ENCODE data around the gene MAPK8IP3. TPM values are rescaled to one million over a fixed set of nuclear protein-coding genes. Genes with fewer than 3 reads are reported as not detected.
A peak's percentile ranks its signal among the peaks of the same experiment; 100 is the strongest.

Gene MAPK8IP3
- total RNA-seq, 1 experiment from 2014 or later, result 72.3 TPM

DNA sequence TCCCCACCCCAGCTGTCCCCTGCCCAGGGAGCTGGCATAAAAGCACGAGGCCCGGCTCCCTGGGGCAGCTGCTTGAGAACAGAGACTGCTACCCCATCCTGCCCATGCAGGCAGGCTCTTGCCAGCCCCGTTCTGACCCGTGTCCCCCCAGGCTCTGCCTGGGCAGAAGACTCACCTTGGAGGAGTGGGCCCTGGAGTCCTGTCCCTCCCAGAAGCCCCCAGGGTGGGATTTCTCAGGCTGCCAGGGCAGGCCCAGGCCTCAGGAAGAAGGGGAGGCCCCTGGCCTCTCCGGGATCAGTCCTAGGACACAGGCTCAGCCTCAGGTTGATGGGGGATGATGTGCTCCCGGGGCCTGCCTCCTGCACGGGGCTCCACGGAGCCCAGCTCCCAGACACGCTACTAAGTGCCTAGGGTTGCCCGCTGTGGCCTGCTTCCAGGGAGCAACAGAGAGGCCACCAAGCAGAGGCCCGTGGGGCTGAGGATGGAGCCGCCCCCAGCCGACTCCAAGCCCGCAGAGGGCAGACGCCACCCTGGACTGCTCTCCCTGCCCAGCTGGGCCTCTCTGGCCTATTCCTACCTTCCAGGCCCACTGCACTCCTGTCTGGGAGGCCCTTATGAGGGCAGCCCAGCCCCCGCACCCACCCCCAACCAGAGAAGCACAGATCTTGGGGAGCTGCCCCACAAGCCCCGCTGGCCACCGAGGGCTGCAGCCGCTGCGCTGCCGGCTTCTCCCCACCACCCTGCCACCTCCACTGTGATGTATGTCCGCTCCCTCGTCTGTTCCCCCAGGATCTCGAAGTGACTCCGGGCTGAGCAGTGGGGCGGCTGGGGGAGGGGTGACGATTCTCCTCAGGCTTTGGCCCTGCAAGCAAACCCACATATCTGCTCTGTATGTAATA, 63.7 kb downstream of the MAPK8IP3 start:
- Mint-ChIP-seq H3K4me3 (peak overlapping the region; percentile 99), H3K27ac (peak overlapping the region; percentile 84), H3K27me3 (ENCODE audit: low read depth) (no peaks in the 10 kb centered on the region; the same call in 1 of the 2 replicates), H3K9me3 (no peaks in the 10 kb centered on the region), H3K4me1 (peaks cover 4% of the 10 kb centered on the region), H3K36me3 (peaks cover 4% of the 10 kb centered on the region)
- ChIA-PET POLR2A (interaction anchor here (0.5 to 3.6 kb wide), 7 partner anchors 11 to 1342 kb away, joined by 3 to 18 read pairs (median 4); partner anchors contain the start of genes MAPK8IP3, NUBP2, RPS2 and SPSB3), CTCF (interaction anchor here (0.7 to 2.4 kb wide), 4 partner anchors 13 to 154 kb away, joined by 3 to 11 read pairs (median 6); partner anchors contain the start of genes MAPK8IP3, NUBP2 and SPSB3)
- no peak for ATAC-seq
- TF ChIP-seq ZNF416 (CRISPR knock-in tag; IDR thresholded peaks at IDR 0.05), result no peak
- no peak for TF ChIP-seq PRRX2 (CRISPR knock-in tag; IDR thresholded peaks at IDR 0.05)
- no peak for TF ChIP-seq ZBTB43 (CRISPR knock-in tag; IDR thresholded peaks at IDR 0.05)
- no peak for TF ChIP-seq NR1H2 (CRISPR knock-in tag; IDR thresholded peaks at IDR 0.05)
- TF ChIP-seq ZSCAN18 (CRISPR knock-in tag; IDR thresholded peaks at IDR 0.05), result no peak
- 0 out of 2 replicates have a peak, but pooled peaks have one; percentile 16 for TF ChIP-seq NFATC4 (CRISPR knock-in tag; IDR thresholded peaks at IDR 0.05)
- no peak for TF ChIP-seq SOX15 (CRISPR knock-in tag; IDR thresholded peaks at IDR 0.05)
- TF ChIP-seq ZNF532 (CRISPR knock-in tag; IDR thresholded peaks at IDR 0.05; ENCODE audit: borderline replicate concordance), result no peak
- TF ChIP-seq TEAD1 (CRISPR knock-in tag; IDR thresholded peaks at IDR 0.05), result no peak
- TF ChIP-seq ZNF425 (CRISPR knock-in tag; conservative IDR thresholded peaks at IDR 0.05), result no peak
- no peak for TF ChIP-seq MXD4 (CRISPR knock-in tag; IDR thresholded peaks at IDR 0.05; ENCODE audit: borderline replicate concordance)
- TF ChIP-seq, protein P1, sequence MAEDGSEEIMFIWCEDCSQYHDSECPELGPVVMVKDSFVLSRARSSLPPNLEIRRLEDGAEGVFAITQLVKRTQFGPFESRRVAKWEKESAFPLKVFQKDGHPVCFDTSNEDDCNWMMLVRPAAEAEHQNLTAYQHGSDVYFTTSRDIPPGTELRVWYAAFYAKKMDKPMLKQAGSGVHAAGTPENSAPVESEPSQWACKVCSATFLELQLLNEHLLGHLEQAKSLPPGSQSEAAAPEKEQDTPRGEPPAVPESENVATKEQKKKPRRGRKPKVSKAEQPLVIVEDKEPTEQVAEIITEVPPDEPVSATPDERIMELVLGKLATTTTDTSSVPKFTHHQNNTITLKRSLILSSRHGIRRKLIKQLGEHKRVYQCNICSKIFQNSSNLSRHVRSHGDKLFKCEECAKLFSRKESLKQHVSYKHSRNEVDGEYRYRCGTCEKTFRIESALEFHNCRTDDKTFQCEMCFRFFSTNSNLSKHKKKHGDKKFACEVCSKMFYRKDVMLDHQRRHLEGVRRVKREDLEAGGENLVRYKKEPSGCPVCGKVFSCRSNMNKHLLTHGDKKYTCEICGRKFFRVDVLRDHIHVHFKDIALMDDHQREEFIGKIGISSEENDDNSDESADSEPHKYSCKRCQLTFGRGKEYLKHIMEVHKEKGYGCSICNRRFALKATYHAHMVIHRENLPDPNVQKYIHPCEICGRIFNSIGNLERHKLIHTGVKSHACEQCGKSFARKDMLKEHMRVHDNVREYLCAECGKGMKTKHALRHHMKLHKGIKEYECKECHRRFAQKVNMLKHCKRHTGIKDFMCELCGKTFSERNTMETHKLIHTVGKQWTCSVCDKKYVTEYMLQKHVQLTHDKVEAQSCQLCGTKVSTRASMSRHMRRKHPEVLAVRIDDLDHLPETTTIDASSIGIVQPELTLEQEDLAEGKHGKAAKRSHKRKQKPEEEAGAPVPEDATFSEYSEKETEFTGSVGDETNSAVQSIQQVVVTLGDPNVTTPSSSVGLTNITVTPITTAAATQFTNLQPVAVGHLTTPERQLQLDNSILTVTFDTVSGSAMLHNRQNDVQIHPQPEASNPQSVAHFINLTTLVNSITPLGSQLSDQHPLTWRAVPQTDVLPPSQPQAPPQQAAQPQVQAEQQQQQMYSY (CRISPR knock-in tag; IDR thresholded peaks at IDR 0.05), result no peak
- TF ChIP-seq GABPB1 (CRISPR knock-in tag; IDR thresholded peaks at IDR 0.05), result no peak
- TF ChIP-seq RELA (CRISPR knock-in tag; IDR thresholded peaks at IDR 0.05; ENCODE audit: borderline replicate concordance), result no peak
- TF ChIP-seq KAT7 (CRISPR knock-in tag; IDR thresholded peaks at IDR 0.05; ENCODE audit: borderline replicate concordance), result 0 out of 2 replicates have a peak, but pooled peaks have one; percentile 26
- DNase-seq (ENCODE audit: low spot score), result no peak
